GM21576 (cell line): ENCODE measurements around the gene OXNAD1.

Experiments used
- ATAC-seq: cut with Tn5 transposase; IDR thresholded peaks from one replicate; pipeline ENCODE4 v1.9.1; 2021; ENCODE audit warnings: mild to moderate bottlenecking, moderate library complexity; ENCODE audit not compliant: unreplicated experiment

The OXNAD1 gene

GRCh38 chr3:16326724-16327349 is 61.8 kb downstream of the OXNAD1 start:
- ATAC-seq = no peak

GRCh38 chr3:16328124-16328523 is 63.1 kb downstream of the OXNAD1 start:
- no peak for ATAC-seq

GRCh38 chr3:16329036-16329825 is 64.2 kb downstream of the OXNAD1 start:
- no peak for ATAC-seq

GRCh38 chr3:16329826-16330129 is 64.8 kb downstream of the OXNAD1 start:
- no peak for ATAC-seq

GRCh38 chr3:16330351-16330750 is 65.3 kb downstream of the OXNAD1 start:
- no peak for ATAC-seq

GRCh38 chr3:16331319-16331883 is 66.4 kb downstream of the OXNAD1 start:
- ATAC-seq = no peak

GRCh38 chr3:16332904-16333426 is 68.0 kb downstream of the OXNAD1 start:
- no peak for ATAC-seq

GRCh38 chr3:16334909-16335308 is 69.9 kb downstream of the OXNAD1 start:
- ATAC-seq = no peak

- ATAC-seq = no peak
Observed at GRCh38 chr3:16335333-16335732, 70.3 kb downstream of the OXNAD1 start.

- no peak for ATAC-seq
Observed at GRCh38 chr3:16335772-16336645, 71.0 kb downstream of the OXNAD1 start.

- ATAC-seq = no peak
Observed at GRCh38 chr3:16336825-16337224, 71.8 kb downstream of the OXNAD1 start.

GRCh38 chr3:16337856-16338540 is 73.0 kb downstream of the OXNAD1 start:
- ATAC-seq = peak; percentile 76

- ATAC-seq = no peak
Observed at GRCh38 chr3:16338999-16339398, 74.0 kb downstream of the OXNAD1 start.

GRCh38 chr3:16343101-16343500 is 78.1 kb downstream of the OXNAD1 start:
- ATAC-seq = no peak

- ATAC-seq = no peak
Observed at GRCh38 chr3:16346413-16347081, 81.5 kb downstream of the OXNAD1 start.

GRCh38 chr3:16347548-16347947 is 82.5 kb downstream of the OXNAD1 start:
- no peak for ATAC-seq

GRCh38 chr3:16349986-16350596 is 85.1 kb downstream of the OXNAD1 start:
- no peak for ATAC-seq

- ATAC-seq = no peak
Observed at GRCh38 chr3:16350597-16351318, 85.7 kb downstream of the OXNAD1 start.

- ATAC-seq = no peak
Observed at GRCh38 chr3:16352428-16352827, 87.4 kb downstream of the OXNAD1 start.
